ENCODE results near the gene CACNA1I. TPM values are rescaled to one million over a fixed set of nuclear protein-coding genes. Genes with fewer than 3 reads are reported as not detected.

Gene CACNA1I
- polyA plus RNA-seq, 1 of the 3 experiments (the other 2 are of a cell fraction) = not detected

- Histone ChIP-seq H3K9me3 (no peaks in the 10 kb centered on the region), H3K4me3 (ENCODE audit: low read depth in 2 of 2, low read length in 1 of 2) (no peak overlapping the region), H3K4me1 (ENCODE audit: control insufficient read depth in 1 of 2, insufficient read depth in 2 of 2, low read depth in 1 of 2, low read length in 1 of 2) (no peaks in the 10 kb centered on the region), H2AFZ (ENCODE audit: low read depth) (no peak overlapping the region), H3K9ac (no peak overlapping the region), H3F3A (replicated peaks; ENCODE audit: insufficient read depth) (no peaks in the 10 kb centered on the region), H3K36me3 (replicated peaks in 1 of 2; ENCODE audit: control insufficient read depth in 1 of 2, insufficient read depth in 2 of 2, low read length in 1 of 2) (no peaks in the 10 kb centered on the region), H3K27ac (ENCODE audit: low read depth in 2 of 2, low read length in 1 of 2) (no peak overlapping the region), H3K4me2 (no peak overlapping the region), H3K9me2 (no peaks in the 10 kb centered on the region), H3K79me2 (ENCODE audit: insufficient read depth) (no peaks in the 10 kb centered on the region), H4K20me1 (ENCODE audit: insufficient read depth) (no peaks in the 10 kb centered on the region), H3K27me3 (ENCODE audit: insufficient read depth) (no peaks in the 10 kb centered on the region)
- CTCF ChIA-PET = no interaction called here
- no peak for TF ChIP-seq TCF12 (IDR thresholded peaks at IDR 0.05)
- TF ChIP-seq EZH2phosphoT487 (IDR thresholded peaks at IDR 0.05; ENCODE audit: borderline replicate concordance, low read depth) = no peak
- no peak for TF ChIP-seq ELF1 (IDR thresholded peaks at IDR 0.05)
- no peak for TF ChIP-seq RXRA (IDR thresholded peaks at IDR 0.05; ENCODE audit: borderline replicate concordance, low read depth)
- no peak for TF ChIP-seq CHD2 (IDR thresholded peaks at IDR 0.05; ENCODE audit: low read length, partially characterized antibody)
- TF ChIP-seq TEAD4 (IDR thresholded peaks at IDR 0.05; ENCODE audit: borderline replicate concordance, insufficient read depth) = no peak
- no peak for TF ChIP-seq NFIC (IDR thresholded peaks at IDR 0.05; ENCODE audit: borderline replicate concordance)
- 25% methylated on average over 3 of the region's 4 CpGs for WGBS (ENCODE audit: low lambda C conversion rate)
- DNase-seq = no peak
- POLR2A ChIA-PET = no interaction called here
Observed at GRCh38 chr22:39611360-39611759, 40.8 kb downstream of the CACNA1I start.

- no peak for TF ChIP-seq ELF1 (IDR thresholded peaks at IDR 0.05)
- no peak for TF ChIP-seq USF1 (IDR thresholded peaks at IDR 0.05; ENCODE audit: borderline replicate concordance, low read depth)
- no peak for TF ChIP-seq IRF3 (IDR thresholded peaks at IDR 0.05; ENCODE audit: low read depth, low read length)
- no peak for TF ChIP-seq GATA2 (CRISPR knock-in tag; IDR thresholded peaks at IDR 0.05)
- no peak for TF ChIP-seq MAX (IDR thresholded peaks at IDR 0.05; ENCODE audit: low read depth)
- no peak for TF ChIP-seq FOXM1 (IDR thresholded peaks at IDR 0.05; ENCODE audit: low read depth)
- no peak for TF ChIP-seq REST (IDR thresholded peaks at IDR 0.05; ENCODE audit: low read depth, low read length)
- no peak for TF ChIP-seq FOXJ3 (CRISPR knock-in tag; IDR thresholded peaks at IDR 0.05)
- TF ChIP-seq TAF1 (IDR thresholded peaks at IDR 0.05; ENCODE audit: borderline replicate concordance, low read depth, low read length) = no peak
- no peak for TF ChIP-seq RAD21 (IDR thresholded peaks at IDR 0.05; ENCODE audit: low read length)
- peaks cover 0 to 4% of the 10 kb centered on the region in 2 experiments; a peak in 1 of 4 replicates for H3K4me1 ChIP-seq (ENCODE audit: control insufficient read depth in 1 of 2, insufficient read depth in 2 of 2, low read depth in 1 of 2, low read length in 1 of 2)
- ChIA-PET CTCF (interaction anchor here (1.0 kb wide), 1 partner anchor 412 kb away, joined by 3 read pairs; no protein-coding TSS in a partner anchor), POLR2A (no interaction called here)
- no peak for DNase-seq
- no peaks in the 10 kb centered on the region for H3K9me3 ChIP-seq
- H3F3A ChIP-seq (replicated peaks; ENCODE audit: insufficient read depth) = no peaks in the 10 kb centered on the region
- H3K9ac ChIP-seq = no peak overlapping the region
- no peak overlapping the region for H3K27ac ChIP-seq (ENCODE audit: low read depth in 2 of 2, low read length in 1 of 2)
- H3K27me3 ChIP-seq (ENCODE audit: insufficient read depth) = no peaks in the 10 kb centered on the region
- no peaks in the 10 kb centered on the region for H3K36me3 ChIP-seq (replicated peaks in 1 of 2; ENCODE audit: control insufficient read depth in 1 of 2, insufficient read depth in 2 of 2, low read length in 1 of 2)
- 58% methylated on average over 6 of the region's 7 CpGs for WGBS (ENCODE audit: low lambda C conversion rate)
- H2AFZ ChIP-seq (ENCODE audit: low read depth) = no peak overlapping the region
- no peak overlapping the region for H3K4me2 ChIP-seq
- H3K9me2 ChIP-seq = no peaks in the 10 kb centered on the region
- H3K79me2 ChIP-seq (ENCODE audit: insufficient read depth) = no peaks in the 10 kb centered on the region
- no peaks in the 10 kb centered on the region for H4K20me1 ChIP-seq (ENCODE audit: insufficient read depth)
- H3K4me3 ChIP-seq (ENCODE audit: low read depth in 2 of 2, low read length in 1 of 2) = no peak overlapping the region
Observed at GRCh38 chr22:39612811-39613548, 42.4 kb downstream of the CACNA1I start.

Measured in SK-N-SH (cell line).